Fibroblast of gingiva (primary cell): Measurements from ENCODE around the gene HS2ST1.
A peak's percentile ranks its signal among the peaks of the same experiment; 100 is the strongest.

Source experiments
- DNase-seq: peaks from one replicate; pipeline ENCODE4 v3.0.0-alpha.2; 2011; ENCODE audit warnings: low read depth

The HS2ST1 gene

DNA sequence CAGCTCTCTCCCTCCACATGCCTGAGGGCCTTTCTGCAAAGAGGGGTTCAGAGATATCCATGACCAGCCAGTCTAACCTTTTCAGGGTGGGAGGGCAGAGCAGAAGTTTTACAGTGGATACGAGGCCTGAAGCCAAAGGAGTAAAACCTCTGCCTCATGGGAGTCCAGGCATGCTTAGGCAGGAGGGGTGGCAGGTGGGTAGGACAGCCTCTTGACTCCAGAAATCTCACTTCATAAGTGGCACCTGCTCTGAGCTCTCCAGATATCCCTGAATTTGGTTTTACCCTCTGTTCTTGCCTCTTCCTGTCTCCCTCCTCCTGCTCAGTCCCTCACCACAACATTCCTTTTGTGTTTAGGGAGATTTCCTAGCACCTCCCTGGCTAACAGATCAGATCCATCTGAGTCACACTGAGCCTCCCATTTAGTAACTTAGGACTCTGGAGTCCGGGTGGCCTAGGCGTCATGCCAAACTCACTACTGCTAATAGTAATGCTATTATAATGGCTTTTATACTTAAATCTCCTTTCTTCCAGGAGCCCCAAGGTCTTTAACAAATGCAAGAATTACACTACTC, 201.0 kb downstream of the HS2ST1 start:
- DNase-seq, result peak; percentile 82

DNA sequence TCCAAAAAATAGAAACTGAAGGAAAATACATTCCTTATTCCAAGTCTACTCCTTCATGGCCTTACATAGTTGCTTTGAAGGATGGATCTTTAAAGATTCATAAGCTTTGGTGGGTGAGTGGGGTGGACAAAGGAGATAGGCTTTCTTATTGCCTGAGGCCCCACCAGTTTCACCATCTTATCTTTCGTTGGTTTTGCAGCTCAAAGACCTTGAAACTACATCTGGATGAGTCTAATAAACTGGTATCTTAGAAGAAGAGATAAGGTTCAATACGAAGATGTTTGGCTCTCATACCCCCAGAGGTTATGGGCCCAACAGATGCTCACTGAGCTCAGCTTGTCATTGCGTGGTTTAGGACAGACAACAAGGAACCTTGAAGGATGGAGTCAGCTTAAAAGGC, 201.5 kb downstream of the HS2ST1 start:
- no peak for DNase-seq

DNA sequence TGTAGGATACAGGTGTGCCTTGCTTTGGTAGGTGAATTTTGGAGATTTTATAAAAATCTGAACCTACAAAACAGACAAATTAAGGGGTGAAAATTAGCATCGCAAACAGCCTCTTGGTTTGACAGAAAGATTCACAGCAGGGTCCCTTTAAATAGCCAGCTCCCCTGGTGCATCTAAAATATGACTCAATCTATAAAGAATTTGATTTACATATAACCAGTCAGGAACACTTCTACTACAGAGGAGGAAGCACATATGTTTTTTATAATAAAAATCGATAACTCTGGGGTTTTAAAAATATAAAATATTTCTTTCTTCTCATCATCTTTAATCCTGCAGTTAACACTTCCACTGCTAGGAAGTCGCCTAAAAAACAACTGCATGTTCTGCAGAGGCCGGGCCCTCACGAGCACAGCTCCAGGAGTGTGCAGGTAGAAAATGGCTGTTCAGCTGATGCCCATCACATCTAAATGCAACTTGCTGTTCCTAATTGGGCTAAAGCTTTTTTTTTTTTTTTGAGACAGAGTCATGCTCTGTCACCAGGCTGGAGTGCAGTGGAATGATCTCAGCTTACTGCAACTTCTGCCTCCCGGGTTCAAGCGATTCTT, 203.4 kb downstream of the HS2ST1 start:
- no peak for DNase-seq

DNA sequence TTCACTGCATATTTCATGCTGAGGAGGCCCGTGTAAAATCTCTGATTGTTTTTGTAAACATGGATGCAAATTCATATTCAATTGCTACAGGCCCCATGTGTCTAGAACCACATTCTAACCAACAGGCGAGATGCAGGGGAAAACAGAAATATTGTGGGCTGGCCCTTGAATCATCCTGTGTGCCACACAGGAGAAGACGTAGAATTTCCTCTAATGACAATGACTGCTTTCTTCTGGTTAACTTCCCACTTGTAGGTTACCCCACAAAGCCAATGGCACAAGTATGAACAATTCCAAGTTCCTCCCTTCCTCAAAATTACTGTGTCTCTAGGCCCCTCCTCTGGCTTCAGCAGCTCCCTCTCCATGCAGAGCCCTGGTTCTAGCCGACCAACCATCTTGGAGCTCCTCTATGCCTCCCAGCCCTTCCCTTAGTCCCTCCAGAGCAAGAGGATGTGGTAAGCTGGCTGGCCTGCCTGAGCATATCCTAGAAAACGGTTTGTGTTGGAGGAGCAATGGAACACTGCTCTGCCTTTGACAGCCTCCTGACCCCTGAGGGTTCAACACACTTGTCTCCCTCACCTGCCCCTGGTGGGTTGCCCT, 205.2 kb downstream of the HS2ST1 start:
- DNase-seq, result no peak

DNA sequence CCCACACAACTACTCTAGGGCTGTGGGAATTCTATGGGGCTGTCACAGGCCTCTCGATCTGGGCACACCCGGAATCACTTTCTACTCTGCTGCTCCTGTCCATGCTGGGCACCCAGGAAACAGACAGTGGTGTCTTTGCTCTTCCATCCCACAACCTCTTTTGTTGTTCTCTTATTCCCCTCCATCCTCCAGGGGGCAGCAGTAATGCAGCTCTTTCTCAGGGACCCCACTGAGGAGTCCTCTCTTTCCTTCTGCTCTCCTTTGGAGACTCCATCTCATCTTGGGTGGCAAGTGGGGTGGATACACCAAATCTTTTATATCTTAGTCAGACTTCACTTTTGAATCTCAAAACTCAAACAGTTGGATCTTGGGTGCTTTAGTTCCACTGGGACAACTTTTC, 206.3 kb downstream of the HS2ST1 start:
- no peak for DNase-seq

DNA sequence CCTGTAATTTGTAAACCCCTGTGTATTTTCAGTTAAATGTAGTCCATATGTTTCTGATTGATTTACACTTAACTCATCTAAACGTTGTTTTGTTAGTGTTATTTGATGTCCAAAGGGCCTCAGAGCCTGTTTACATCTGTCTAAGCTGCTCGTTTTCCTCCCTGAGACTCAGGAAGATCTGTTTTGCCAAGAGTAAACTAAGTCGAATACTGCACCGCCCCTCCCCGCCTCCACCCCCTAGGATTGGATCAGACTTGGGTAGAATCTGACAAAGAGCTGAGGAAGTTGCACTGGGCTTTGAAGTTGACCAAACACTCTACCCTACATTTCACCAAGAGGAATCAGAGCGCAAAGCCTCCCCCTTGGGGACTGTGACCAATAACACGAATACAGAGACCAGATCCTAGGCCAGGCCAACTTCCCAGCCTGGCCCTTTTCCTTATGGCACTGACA, 207.3 kb downstream of the HS2ST1 start:
- DNase-seq, result peak; percentile 31

DNA sequence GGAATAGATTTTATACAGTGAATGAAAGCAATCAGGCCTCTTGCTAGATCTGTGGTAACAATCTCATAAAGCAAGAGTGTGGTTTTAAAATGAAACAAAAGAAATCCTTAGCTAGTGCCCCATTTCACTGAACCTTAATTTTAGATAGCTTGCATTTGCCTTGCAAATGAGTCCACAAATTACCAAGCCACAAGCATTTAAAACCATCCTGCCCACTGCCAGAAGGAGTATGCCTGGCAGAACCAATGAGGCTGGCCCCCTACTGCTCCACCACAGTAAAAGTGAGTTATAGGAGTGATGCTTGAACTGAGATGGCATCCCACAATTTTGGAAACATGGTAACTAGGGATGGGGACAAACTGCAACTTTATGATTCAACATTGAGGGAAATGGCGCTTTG, 207.8 kb downstream of the HS2ST1 start:
- DNase-seq, result no peak

DNA sequence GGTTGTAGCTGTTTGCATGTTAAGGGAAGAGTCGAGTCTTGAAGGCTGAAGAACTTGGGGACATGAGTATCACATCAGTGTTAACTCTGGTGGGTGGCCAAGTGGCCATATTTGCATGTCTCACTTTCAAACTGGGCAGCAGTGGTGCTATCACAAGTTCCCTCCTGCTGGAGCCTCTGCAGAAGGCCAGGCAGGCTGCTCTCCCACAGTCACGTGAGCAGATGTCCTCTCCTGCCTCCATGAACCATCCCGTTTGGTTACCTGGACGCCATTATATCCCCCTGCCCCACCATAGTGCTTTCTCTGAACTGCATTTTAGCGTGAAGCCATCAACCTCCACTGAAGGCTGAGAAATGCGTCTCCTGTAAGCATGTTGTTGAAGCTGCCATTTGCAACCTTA, 209.2 kb downstream of the HS2ST1 start:
- no peak for DNase-seq

DNA sequence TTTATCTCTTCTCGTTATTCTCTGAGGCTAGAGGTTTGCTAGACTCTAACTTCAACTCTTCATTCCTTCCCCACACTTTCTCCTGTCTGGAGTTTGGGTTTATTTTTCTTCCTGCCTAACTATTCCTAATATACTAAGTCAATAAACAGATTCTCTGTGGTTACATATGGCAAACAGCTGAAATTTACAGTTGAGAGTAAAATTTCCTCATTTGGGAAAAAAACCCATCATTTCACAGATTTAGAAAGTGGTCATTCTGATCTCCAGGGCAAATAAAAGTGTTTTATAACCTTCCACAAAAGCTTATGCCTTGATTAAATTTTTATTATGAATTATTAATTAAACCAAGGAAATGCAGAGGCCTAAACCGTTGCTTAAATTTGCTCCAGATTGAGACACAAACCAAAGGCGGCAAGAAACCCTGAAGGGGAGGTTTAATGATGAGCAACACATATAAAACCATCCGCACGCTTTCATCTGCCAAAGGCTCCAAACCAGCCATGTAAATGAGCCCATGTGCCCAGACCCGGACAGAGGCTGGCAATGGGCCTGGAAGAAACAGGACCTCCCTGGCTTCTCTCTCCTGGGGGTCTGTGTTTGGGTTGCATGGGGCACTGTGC, 212.6 kb downstream of the HS2ST1 start:
- no peak for DNase-seq

DNA sequence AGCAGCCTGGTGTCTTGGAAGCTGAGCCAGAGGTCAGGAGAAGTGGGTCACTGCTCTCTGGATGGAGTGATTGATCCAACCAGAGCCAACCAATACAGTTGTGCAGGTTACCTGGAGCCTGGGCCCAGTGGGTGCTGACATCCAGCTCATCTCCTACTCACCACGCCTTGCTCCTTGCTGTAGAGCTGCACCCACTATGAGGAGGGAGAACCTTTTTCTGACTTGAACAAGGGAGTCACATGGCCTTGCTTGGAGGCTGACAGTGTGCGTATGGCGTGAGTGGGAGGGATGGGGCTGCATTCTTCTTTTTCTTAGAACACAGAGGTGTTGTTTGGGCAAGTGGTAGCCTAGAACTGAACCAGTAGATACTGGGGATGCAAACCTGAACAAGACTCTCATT, 213.1 kb downstream of the HS2ST1 start:
- no peak for DNase-seq

DNA sequence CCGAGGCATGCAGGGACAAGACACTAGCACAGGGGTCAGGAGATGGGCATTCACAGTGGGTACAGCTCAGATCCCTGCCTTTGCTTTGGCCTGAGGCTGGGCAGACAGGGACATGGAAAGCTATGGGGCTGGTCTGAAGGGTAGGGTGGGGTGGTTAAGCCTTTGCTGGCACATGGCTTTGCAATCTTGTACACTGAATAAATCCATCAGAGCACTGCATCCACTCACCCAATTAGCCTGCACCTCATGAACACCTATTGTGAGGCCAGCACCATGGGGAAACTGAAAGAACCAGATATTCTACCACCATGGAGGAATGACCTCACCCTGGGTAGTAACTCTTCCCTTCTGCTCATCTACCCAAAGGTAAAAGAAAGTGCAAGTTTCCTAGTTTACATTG, 214.6 kb downstream of the HS2ST1 start:
- no peak for DNase-seq

DNA sequence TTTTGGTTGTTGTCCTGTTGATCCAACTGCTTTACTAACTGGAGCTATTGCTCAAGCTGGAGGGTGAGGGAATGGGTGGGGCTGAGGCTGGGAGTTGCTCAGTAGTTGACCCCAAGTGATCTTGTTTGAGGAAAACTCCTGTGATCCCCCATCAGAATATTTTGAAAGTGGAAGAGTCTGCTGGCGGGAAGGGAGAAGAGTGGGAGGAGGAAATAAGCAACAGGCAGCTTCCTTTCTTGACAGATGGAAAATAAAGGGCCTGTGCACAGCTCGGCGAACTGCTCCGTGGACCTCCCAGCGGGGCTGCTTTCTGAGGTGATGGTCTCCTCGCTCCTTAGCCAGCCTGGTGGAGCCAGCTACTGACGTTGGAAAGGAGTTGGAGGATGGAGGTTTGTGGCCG, 215.2 kb downstream of the HS2ST1 start:
- DNase-seq, result no peak

DNA sequence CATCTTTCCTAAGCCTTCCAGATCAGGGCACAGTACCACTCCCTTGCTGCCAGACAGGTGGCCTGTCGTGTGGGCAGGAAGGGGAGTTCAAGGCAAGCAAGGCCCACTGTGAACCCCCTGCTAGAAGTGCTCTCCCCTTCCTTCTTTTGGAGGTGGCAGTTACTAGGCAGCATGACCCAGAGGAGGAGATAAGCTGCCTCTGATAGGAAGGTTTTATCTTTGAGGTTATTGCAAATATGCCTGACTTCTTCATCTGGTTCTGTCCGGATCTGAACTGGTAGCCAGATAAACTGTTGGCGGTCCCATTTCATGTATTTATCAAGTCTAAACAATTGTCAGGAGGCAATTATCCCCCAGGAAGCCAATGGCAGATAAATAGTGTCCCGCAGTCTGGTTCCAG, 216.0 kb downstream of the HS2ST1 start:
- DNase-seq, result no peak

DNA sequence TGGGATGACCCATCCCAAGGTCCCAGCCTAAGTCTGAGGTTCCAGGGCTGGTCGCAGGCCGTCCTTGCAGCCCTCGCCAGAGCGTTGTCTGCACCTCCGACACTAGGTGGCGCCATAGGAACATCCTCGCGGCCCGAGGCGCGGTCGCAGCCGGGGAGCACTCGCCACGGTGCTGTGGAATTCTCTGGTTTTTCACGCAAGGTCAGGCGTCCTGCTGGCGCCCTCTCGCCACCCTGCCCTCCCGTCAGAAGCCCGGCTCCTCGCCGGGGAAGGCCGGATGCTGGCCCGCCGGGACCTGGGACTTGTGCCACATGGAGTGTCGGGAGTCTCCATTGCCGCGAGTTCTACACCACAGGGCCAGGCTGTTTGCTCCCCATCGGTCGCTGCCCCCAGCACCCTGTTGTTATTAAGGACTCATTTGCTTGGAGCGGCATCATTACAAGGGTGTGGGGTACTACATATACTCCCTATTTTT, 217.4 kb downstream of the HS2ST1 start:
- peak; percentile 68 for DNase-seq

DNA sequence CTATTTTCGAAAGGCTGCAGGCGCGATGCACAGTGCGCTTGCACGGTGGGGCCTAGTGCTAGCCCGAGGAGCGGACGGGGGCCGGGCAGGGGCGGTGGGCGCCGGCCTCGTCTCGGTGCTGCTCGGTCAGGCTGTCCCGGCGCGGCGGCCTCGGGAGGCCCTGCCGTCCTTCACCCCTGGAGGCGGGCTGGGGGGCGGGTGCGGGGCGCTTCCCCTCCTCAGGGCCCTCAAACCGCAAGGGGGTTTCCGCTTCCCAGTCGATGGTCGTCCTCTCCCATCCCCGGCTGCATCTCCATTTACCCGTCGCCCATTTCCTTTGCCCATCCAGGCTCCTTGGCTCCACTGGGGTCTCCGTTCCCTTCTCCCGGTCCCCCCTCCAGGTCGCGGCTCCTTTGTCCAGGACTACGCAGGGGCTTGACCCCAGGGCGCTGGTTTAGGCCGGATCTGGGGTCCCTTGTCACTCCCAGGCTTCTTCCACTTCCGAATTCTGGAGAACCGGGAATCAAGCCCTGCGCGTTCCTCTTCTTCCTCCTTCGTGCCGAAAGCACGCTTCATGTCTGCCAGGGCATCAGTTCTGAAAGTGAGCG, 217.9 kb downstream of the HS2ST1 start:
- DNase-seq, result no peak

DNA sequence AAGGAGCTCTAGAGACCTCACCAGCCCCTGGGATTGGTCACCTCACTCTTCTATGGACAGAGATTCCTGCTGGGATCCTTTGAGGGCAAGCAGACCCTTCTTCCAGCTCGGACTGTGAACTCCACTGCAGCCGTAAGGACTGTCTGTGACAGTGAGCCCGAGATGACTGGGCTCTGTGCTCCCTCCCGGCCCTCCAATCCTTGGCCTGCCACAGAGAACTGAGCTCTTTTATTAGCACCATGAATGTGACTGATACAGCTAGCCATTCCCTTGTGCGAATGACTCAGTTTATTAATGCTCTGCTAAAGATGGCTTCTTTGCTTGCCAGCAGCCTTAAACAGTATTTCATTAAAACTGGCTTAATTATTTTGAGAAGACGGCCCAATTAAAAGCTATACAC, 219.6 kb downstream of the HS2ST1 start:
- DNase-seq, result no peak

DNA sequence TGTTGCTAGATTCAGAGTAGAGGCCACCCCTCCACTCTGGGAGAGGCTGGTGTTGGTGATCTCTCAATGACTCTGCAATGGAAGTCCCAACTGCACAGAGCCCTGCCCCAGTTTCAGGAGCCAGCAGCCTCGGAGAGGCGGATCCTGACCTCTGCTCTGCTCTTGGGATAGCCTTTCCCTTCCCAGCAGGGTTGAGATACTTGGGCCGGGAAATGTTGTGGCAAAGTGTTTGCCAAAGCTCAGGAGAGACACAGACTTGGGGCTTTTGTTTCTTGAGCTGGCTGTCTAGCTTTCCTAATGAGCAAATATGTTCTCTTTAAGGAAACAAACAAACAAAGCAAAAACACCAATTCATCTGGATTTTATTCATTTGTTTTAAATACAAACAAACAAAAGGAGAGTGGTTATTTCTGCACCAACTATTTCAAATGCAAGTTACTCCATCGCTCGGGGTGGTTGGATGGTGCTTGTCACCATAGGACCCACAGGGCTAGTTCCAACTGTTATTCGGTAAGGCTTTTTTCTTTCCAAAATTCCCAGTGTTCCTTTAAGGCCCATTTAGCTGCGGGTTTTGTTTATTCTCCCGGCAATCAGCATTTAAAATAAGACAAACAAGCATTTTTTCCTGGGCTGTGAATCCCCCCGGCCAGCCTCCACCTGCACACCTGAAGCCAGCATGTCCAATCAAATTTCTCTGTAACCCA, 220.3 kb downstream of the HS2ST1 start:
- DNase-seq, result peak; percentile 63

DNA sequence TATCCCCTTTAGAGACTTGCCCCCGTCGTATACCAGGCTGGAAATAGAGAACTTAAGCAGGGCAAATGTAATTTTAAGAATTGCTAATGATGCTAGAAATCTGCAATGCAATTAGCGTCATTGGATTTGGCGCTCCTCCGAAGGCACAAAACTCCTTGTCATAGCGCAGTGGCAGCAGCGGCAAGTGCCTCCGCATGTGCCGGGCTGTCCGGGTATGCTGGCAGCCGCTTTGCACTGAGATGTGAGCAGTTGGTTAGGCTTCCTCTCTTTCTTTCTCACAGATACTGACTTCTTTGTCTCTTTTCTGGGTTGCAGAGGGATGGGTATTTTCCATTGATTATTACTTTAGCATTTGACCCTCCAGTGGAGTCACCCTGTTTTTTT, 220.9 kb downstream of the HS2ST1 start:
- DNase-seq, result no peak

DNA sequence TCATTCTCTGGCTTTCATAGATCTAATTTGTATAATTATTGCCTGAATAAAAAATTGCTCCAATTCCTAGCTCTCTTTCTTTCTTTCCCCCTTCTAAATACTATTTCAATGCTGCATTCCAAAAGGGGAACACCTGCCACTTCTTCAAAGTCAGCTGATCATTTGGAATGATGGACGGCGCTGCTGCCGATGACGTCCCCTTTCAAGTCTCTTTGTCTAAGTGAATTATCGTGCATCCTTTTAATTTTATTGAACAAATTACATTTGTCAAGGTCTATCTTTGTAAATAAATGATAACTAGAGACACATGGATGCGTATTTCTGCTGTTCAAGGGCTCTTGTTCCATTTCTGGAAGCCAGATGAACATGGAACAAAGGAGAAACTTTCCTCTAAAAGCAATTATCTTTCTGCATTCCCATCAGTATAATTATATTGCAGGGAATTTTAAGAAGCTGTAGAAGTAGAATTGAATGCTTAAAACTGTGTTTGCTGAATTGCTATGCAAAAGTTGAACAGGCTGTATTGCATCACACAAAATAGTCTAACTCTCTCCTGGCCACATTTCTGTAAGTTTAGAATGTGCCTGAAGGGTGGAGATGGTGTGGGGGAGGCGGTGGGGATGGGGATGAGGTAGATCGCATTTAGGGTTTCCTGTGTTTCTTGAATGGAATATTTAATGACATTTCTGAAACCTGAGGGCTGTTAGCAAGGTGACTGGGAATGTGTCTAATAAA, 222.3 kb downstream of the HS2ST1 start:
- no peak for DNase-seq

DNA sequence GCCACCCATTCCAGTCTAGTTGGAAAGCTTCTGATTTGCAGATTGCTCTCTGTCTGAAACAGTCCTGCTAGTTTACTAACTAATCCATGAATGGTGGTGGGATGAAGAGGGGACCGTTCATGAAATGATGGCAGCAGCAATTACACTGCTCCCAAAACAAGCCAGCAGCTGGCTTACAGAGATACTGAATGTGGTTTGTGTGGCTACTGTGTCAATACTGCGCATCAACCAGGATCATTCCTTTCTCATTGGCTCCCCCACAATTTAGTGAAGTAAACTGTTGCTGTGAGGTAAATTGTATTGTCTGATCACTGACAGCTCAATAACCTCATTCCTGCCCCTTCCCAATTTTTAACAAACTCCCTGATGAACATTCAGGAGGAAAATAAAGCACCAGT, 222.9 kb downstream of the HS2ST1 start:
- no peak for DNase-seq

DNA sequence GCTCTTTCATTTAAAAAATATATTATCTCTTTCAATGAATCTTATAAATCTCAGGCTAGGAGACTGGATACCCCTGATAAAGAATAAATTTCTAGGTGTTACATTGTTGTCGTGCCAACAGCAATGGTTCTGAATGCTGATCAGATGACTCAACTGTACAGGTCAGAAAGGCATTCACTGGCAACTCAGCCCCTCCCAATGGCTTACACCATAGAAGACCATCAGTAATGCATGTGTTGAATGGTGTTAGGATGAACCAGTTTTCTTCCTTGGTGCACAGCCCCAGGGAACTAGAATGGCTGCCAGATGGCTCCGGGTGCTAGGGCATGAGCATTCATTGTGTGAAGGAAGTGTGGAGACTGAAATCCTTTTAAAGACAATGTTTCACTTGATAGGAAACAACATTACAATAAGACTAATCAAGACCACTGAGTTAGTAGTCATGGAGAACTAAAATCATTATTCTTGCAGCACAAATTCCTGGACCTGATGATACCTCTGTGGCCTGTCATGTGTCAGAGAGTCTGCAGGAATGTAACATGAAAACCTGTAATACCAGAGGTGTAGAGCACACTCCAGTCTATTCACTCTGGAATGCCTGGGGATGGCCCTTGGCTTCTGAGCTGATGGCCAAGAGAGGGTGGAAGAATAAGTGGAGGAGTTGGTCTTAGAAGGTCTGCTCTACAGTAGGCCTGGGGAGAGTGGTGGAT, 226.6 kb downstream of the HS2ST1 start:
- DNase-seq, result no peak
